Measurements from ENCODE around the gene CD109. TPM values are rescaled to one million over a fixed set of nuclear protein-coding genes. Genes with fewer than 3 reads are reported as not detected.

CD109 gene
- total and polyA plus RNA-seq, 10 of the 15 experiments (the other 5 are each of a cell fraction or from before 2014, with no cell fraction given) = 0.27 to 4.4 (median 2.1) TPM

DNA sequence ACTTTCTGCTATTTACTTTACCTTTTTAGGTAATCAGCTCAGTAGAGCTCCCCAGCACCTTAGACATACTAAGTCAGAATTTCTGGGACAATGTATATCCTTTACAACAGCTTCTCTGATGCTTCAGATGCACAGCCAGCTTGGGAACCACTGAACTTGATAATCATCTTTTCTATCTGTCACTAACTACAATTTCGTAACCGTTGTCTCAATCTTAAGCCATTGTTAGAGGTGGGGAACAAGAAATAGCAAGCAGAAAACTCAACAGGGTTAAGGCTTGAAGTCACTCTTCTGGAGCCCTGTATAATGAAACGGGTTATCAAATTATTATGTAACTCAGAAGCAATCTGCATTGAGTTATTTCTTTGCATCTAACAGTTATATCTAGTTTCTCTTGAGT lies 47.1 kb downstream of the CD109 start:
- Histone ChIP-seq H3K36me3 (ENCODE audit: control insufficient read depth in 2 of 2, insufficient read depth in 2 of 2, low read length in 1 of 2) (no peaks in the 10 kb centered on the region), H3K4me2 (ENCODE audit: control insufficient read depth, insufficient read depth) (no peak overlapping the region), H3K9ac (ENCODE audit: control insufficient read depth, insufficient read depth, low read length) (no peak overlapping the region), H3K27me3 (replicated peaks in 1 of 2; ENCODE audit: control insufficient read depth in 2 of 2, insufficient read depth in 2 of 2, low read length in 1 of 2) (no peaks in the 10 kb centered on the region), H3K9me3 (replicated peaks; ENCODE audit: control insufficient read depth, insufficient read depth, low read length) (no peaks in the 10 kb centered on the region), H3K4me3 (no peak overlapping the region), H3K79me2 (ENCODE audit: control insufficient read depth, insufficient read depth, low read length) (no peaks in the 10 kb centered on the region), H3K4me1 (ENCODE audit: control insufficient read depth, insufficient read depth, low read length) (peaks cover 2% of the 10 kb centered on the region; the same call in 1 of the 2 replicates), H4K20me1 (ENCODE audit: control insufficient read depth, insufficient read depth) (no peaks in the 10 kb centered on the region), H2AFZ (ENCODE audit: control insufficient read depth, low read depth, low read length) (no peak overlapping the region), H3K27ac (ENCODE audit: control insufficient read depth, insufficient read depth) (no peak overlapping the region)
- TF ChIP-seq, protein P1, sequence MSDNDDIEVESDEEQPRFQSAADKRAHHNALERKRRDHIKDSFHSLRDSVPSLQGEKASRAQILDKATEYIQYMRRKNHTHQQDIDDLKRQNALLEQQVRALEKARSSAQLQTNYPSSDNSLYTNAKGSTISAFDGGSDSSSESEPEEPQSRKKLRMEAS (IDR thresholded peaks at IDR 0.05; ENCODE audit: low read depth, low read length) = no peak
- 23% methylated on average over 3 of the region's 3 CpGs for WGBS (ENCODE audit: insufficient coverage, insufficient replicate concordance, low lambda C conversion rate, missing lambda C conversion rate)
- in situ Hi-C loops (cut with MboI) = no loop called here
- CTCF ChIA-PET = interaction anchor here (0.6 to 4.3 kb wide), 9 partner anchors 10 to 1467 kb away, joined by 3 to 28 read pairs (median 3); no protein-coding TSS in a partner anchor
- DNase-seq (ENCODE audit: low read depth, low spot score) (no peak), FAIRE-seq (no peak), ATAC-seq (no peak)
- RAD21 ChIA-PET (ENCODE audit: unreplicated experiment) = interaction anchor here (1.2 kb wide), 1 partner anchor 1466 kb away, joined by 3 read pairs; no protein-coding TSS in a partner anchor
- SMC1A ChIA-PET (ENCODE audit: uncharacterized antibody, unreplicated experiment) = interaction anchor here (0.8 to 2.2 kb wide), 4 partner anchors 10 to 1467 kb away, joined by 3 to 7 read pairs (median 4); no protein-coding TSS in a partner anchor
- no TSS peak for BruUV-seq (replicated peaks)
- intact Hi-C loops (cut with micrococcal nuclease; ENCODE audit: unreplicated experiment) = loop anchor here (10.0 kb wide), 1 partner anchor 662 kb away; no protein-coding TSS in a partner anchor
- POLR2A ChIA-PET = no interaction called here

DNA sequence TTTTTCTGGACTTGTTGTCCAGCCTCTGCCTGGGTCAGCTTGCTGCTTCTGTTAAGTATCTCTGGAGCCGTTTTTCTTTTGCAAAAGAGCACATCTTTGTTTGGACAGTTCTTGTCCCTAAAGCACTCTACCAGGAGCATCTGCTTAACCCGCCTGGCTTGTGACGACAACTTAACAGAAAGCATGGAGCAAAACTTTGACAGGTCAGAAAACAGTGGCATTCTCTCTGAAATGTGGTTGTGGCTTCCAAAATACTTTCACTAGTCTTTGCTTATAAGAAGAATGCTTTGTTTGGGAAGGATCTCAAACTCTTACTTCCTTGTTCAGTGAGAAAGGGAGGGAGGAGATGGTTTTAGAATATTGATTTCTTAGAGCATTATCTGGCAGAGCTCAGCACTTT lies 47.6 kb downstream of the CD109 start:
- BruUV-seq (replicated peaks) = no TSS peak
- Histone ChIP-seq H3K4me2 (ENCODE audit: control insufficient read depth, insufficient read depth) (no peak overlapping the region), H3K4me3 (no peak overlapping the region), H3K36me3 (ENCODE audit: control insufficient read depth in 2 of 2, insufficient read depth in 2 of 2, low read length in 1 of 2) (no peaks in the 10 kb centered on the region), H2AFZ (ENCODE audit: control insufficient read depth, low read depth, low read length) (no peak overlapping the region), H3K9me3 (replicated peaks; ENCODE audit: control insufficient read depth, insufficient read depth, low read length) (no peaks in the 10 kb centered on the region), H3K27ac (ENCODE audit: control insufficient read depth, insufficient read depth) (no peak overlapping the region), H3K9ac (ENCODE audit: control insufficient read depth, insufficient read depth, low read length) (no peak overlapping the region), H3K27me3 (replicated peaks in 1 of 2; ENCODE audit: control insufficient read depth in 2 of 2, insufficient read depth in 2 of 2, low read length in 1 of 2) (no peaks in the 10 kb centered on the region), H3K79me2 (ENCODE audit: control insufficient read depth, insufficient read depth, low read length) (no peaks in the 10 kb centered on the region), H3K4me1 (ENCODE audit: control insufficient read depth, insufficient read depth, low read length) (peaks cover 2% of the 10 kb centered on the region; the same call in 1 of the 2 replicates), H4K20me1 (ENCODE audit: control insufficient read depth, insufficient read depth) (no peaks in the 10 kb centered on the region)
- ChIA-PET SMC1A (ENCODE audit: uncharacterized antibody, unreplicated experiment) (interaction anchor here (0.8 to 2.2 kb wide), 3 partner anchors 11 to 1467 kb away, joined by 3 to 7 read pairs (median 4); no protein-coding TSS in a partner anchor), POLR2A (no interaction called here), RAD21 (ENCODE audit: unreplicated experiment) (interaction anchor here (1.2 kb wide), 1 partner anchor 1465 kb away, joined by 3 read pairs; no protein-coding TSS in a partner anchor), CTCF (interaction anchor here (1.1 to 4.3 kb wide), 5 partner anchors 11 to 1467 kb away, joined by 3 to 28 read pairs (median 10); no protein-coding TSS in a partner anchor)
- intact Hi-C loops (cut with micrococcal nuclease; ENCODE audit: unreplicated experiment) (loop anchor here (10.0 kb wide), 1 partner anchor 661 kb away; no protein-coding TSS in a partner anchor), in situ Hi-C loops (cut with MboI) (no loop called here)
- DNase-seq (ENCODE audit: low read depth, low spot score) (no peak), ATAC-seq (no peak), FAIRE-seq (no peak)
- WGBS (ENCODE audit: insufficient coverage, insufficient replicate concordance, low lambda C conversion rate, missing lambda C conversion rate) = 46% methylated on average over 3 of the region's 3 CpGs
- TF ChIP-seq, protein P2, sequence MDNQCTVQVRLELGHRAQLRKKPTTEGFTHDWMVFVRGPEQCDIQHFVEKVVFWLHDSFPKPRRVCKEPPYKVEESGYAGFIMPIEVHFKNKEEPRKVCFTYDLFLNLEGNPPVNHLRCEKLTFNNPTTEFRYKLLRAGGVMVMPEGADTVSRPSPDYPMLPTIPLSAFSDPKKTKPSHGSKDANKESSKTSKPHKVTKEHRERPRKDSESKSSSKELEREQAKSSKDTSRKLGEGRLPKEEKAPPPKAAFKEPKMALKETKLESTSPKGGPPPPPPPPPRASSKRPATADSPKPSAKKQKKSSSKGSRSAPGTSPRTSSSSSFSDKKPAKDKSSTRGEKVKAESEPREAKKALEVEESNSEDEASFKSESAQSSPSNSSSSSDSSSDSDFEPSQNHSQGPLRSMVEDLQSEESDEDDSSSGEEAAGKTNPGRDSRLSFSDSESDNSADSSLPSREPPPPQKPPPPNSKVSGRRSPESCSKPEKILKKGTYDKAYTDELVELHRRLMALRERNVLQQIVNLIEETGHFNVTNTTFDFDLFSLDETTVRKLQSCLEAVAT (IDR thresholded peaks at IDR 0.05) = no peak
- TF ChIP-seq, protein P3, sequence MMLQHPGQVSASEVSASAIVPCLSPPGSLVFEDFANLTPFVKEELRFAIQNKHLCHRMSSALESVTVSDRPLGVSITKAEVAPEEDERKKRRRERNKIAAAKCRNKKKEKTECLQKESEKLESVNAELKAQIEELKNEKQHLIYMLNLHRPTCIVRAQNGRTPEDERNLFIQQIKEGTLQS (IDR thresholded peaks at IDR 0.05; ENCODE audit: borderline replicate concordance, extremely low read depth, low read depth, low read length) = no peak
- TF ChIP-seq ZNF274 (IDR thresholded peaks at IDR 0.05; ENCODE audit: insufficient read depth, insufficient read length) (no peak), SUZ12 (IDR thresholded peaks at IDR 0.05; ENCODE audit: unreplicated experiment) (no peak), EP300 (IDR thresholded peaks at IDR 0.05; ENCODE audit: borderline replicate concordance in 1 of 2, control insufficient read depth in 1 of 2, low read depth in 2 of 2, low read length in 2 of 2) (no peak), DPF2 (IDR thresholded peaks at IDR 0.05) (no peak), ZNF217 (IDR thresholded peaks at IDR 0.05) (no peak), LARP7 (IDR thresholded peaks at IDR 0.05) (no peak), TBL1XR1 (IDR thresholded peaks at IDR 0.05; ENCODE audit: low read depth, low read length) (no peak), STAT1 (conservative IDR thresholded peaks at IDR 0.05) (no peak), JUNB (IDR thresholded peaks at IDR 0.05) (no peak), STAT3 (IDR thresholded peaks at IDR 0.05; ENCODE audit: low read depth, low read length) (no peak), WRNIP1 (IDR thresholded peaks at IDR 0.05; ENCODE audit: borderline replicate concordance, low read depth, low read length) (no peak), GABPA (IDR thresholded peaks at IDR 0.05; ENCODE audit: low read depth) (no peak)
